Liver (tissue), 9 donors: ENCODE results near the gene TRMT44. TPM values are rescaled to one million over a fixed set of nuclear protein-coding genes. Genes with fewer than 3 reads are reported as not detected.

Experiments
- DNase-seq: peaks from one replicate; pipeline ENCODE4 v3.0.0-alpha.2; 2017; ENCODE audit warnings: low spot score
- H3K27ac ChIP-seq, 2 donors: one replicate each; pipeline ENCODE4 v1.7.0; 2013; ENCODE audit warnings: inconsistent platforms in 2 of 2, low read length in 2 of 2, control low read depth in 1 of 2, low read depth in 1 of 2, mild to moderate bottlenecking in 1 of 2
- H3K27me3 ChIP-seq, 4 donors: one replicate each; pipeline versions ENCODE4 v1.6.1 to v1.7.0; 2013; ENCODE audit warnings: low read length in 3 of 4, inconsistent platforms in 1 of 4, mild to moderate bottlenecking in 1 of 4, moderate library complexity in 1 of 4; ENCODE audit not compliant: control insufficient read depth in 4 of 4, insufficient read depth in 4 of 4
- H3K36me3 ChIP-seq, 4 donors: one replicate each; pipeline versions ENCODE4 v1.6.1 to v1.7.0; 2013; ENCODE audit warnings: low read length in 3 of 4, mild to moderate bottlenecking in 3 of 4, low read depth in 1 of 4, moderate library complexity in 1 of 4; ENCODE audit not compliant: control insufficient read depth in 4 of 4, insufficient read depth in 3 of 4
- H3K4me1 ChIP-seq, 4 donors: one replicate each; pipeline versions ENCODE4 v1.6.1 to v1.7.0; 2013; ENCODE audit warnings: low read length in 3 of 4, mild to moderate bottlenecking in 3 of 4, moderate library complexity in 1 of 4; ENCODE audit not compliant: control insufficient read depth in 4 of 4, insufficient read depth in 4 of 4
- H3K4me3 ChIP-seq, 3 donors: one replicate each; pipeline versions ENCODE4 v1.6.1 to v1.7.0; 2013; ENCODE audit warnings: low read length in 3 of 3, control low read depth in 1 of 3, low read depth in 1 of 3, mild to moderate bottlenecking in 1 of 3
- H3K9ac ChIP-seq, 2 donors: one replicate each; pipeline ENCODE4 v1.7.0; 2013; ENCODE audit warnings: low read length in 2 of 2, mild to moderate bottlenecking in 2 of 2, moderate library complexity in 2 of 2, control low read depth in 1 of 2, low read depth in 1 of 2
- H3K9me3 ChIP-seq, 4 donors: one replicate each; pipeline versions ENCODE4 v1.6.1 to v1.7.0; 2013; ENCODE audit warnings: low read length in 3 of 4; ENCODE audit not compliant: control insufficient read depth in 4 of 4
- EGR1 ChIP-seq, 2 donors: IDR thresholded peaks; 2 replicates each; pipeline ENCODE4 v1.6.1; 2016 to 2018; ENCODE audit warnings: antibody characterized with exemption in 2 of 2, low read depth in 2 of 2
- FOXA1 ChIP-seq: IDR thresholded peaks from 2 replicates; pipeline ENCODE4 v1.6.1; 2016; ENCODE audit warnings: antibody characterized with exemption
- FOXA2 ChIP-seq: IDR thresholded peaks from 2 replicates; pipeline ENCODE4 v1.6.1; 2016; ENCODE audit warnings: antibody characterized with exemption
- GABPA ChIP-seq, 2 donors: IDR thresholded peaks in 1 of 2; conservative IDR thresholded peaks in 1 of 2; 2 replicates each; pipeline ENCODE4 v1.6.1; 2016; ENCODE audit warnings: antibody characterized with exemption in 2 of 2, mild to moderate bottlenecking in 1 of 2, moderate library complexity in 1 of 2
- HNF4A ChIP-seq, 2 donors: conservative IDR thresholded peaks; 2 replicates each; pipeline ENCODE4 v1.6.1; 2016; ENCODE audit warnings: antibody characterized with exemption in 2 of 2, mild to moderate bottlenecking in 2 of 2
- HNF4G ChIP-seq: IDR thresholded peaks from 2 replicates; pipeline ENCODE4 v1.6.1; 2016; ENCODE audit warnings: antibody characterized with exemption
- JUND ChIP-seq, 2 donors: IDR thresholded peaks; 2 replicates each; pipeline ENCODE4 v1.6.1; 2016; ENCODE audit warnings: antibody characterized with exemption in 2 of 2
- NR2F2 ChIP-seq: IDR thresholded peaks from 2 replicates; pipeline ENCODE4 v1.6.1; 2016; ENCODE audit warnings: antibody characterized with exemption
- RAD21 ChIP-seq, 2 donors: IDR thresholded peaks; 2 replicates each; pipeline ENCODE4 v1.6.1; 2016; ENCODE audit warnings: antibody characterized with exemption in 2 of 2, mild to moderate bottlenecking in 2 of 2
- REST ChIP-seq: IDR thresholded peaks from 2 replicates; pipeline ENCODE4 v1.6.1; 2016; ENCODE audit warnings: antibody characterized with exemption, mild to moderate bottlenecking
- RXRA ChIP-seq, 2 donors: IDR thresholded peaks; 2 replicates each; pipeline ENCODE4 v1.6.1; 2017 to 2018; ENCODE audit warnings: antibody characterized with exemption in 2 of 2, mild to moderate bottlenecking in 1 of 2
- SP1 ChIP-seq: IDR thresholded peaks from 2 replicates; pipeline ENCODE4 v1.6.1; 2018; ENCODE audit warnings: antibody characterized with exemption, mild to moderate bottlenecking
- TAF1 ChIP-seq: conservative IDR thresholded peaks from 2 replicates; pipeline ENCODE4 v1.6.1; 2016; ENCODE audit warnings: antibody characterized with exemption, mild to moderate bottlenecking
- YY1 ChIP-seq: IDR thresholded peaks from 2 replicates; pipeline ENCODE4 v1.6.1; 2016; ENCODE audit warnings: antibody characterized with exemption, mild to moderate bottlenecking
- ZBTB33 ChIP-seq: IDR thresholded peaks from 2 replicates; pipeline ENCODE4 v1.6.1; 2016; ENCODE audit warnings: antibody characterized with exemption
- WGBS: extraction: QIAGEN DNeasy Blood & Tissue Kit; methylation state at CpG from one replicate; pipeline ENCODE4 v1.1.7; 2013; 5-methylcytosine and 5-hydroxymethylcytosine counted together
- polyA plus RNA-seq, 2 donors: library from polyadenylated mRNA; stranded (reverse) in 1 of 2; unstranded in 1 of 2; fragments of 200-250 nt in 1 of 2; fragments of >200 nt in 1 of 2; fragmentation: Nextera tagmentation in 1 of 2; extraction: Ambion mirVana in 1 of 2; gene quantifications; one replicate each; pipeline versions ENCODE4 v1.2.1 to v1.2.3, GENCODE V29; 2013 to 2015
- total RNA-seq, 2 donors: library from RNA; depleted of rRNA; stranded (reverse); fragments of >200 nt; gene quantifications; one replicate each; pipeline ENCODE4 v1.2.3, GENCODE V29; 2014
- TF ChIP-seq, protein P1 (sequence below): IDR thresholded peaks from 2 replicates; pipeline ENCODE4 v1.6.1; 2016; ENCODE audit warnings: antibody characterized with exemption
- TF ChIP-seq, protein P2 (sequence below): fragments of 150-350 bp; IDR thresholded peaks from 2 replicates; pipeline ENCODE4 v1.5.1; 2017; ENCODE audit warnings: improper control_type of control experiment, low read depth, low read length; ENCODE audit not compliant: missing input control
- TF ChIP-seq, protein P3 (sequence below): IDR thresholded peaks from 2 replicates; pipeline ENCODE4 v1.6.1; 2016; ENCODE audit warnings: antibody characterized with exemption
- donor health status: healthy.
- donor health status: healthy.
- donor health status: healthy.
- donor health status: healthy.
- donor health status: healthy.

Gene TRMT44
- total and polyA plus RNA-seq, 4 donors, result 3.0 to 16.0 (median 5.7) TPM

- no peaks in the 10 kb centered on the region for H3K27me3 ChIP-seq
- 91% methylated on average over 13 of the region's 13 CpGs for WGBS
- H3K4me3 ChIP-seq, result no peak overlapping the region
- no peak for DNase-seq
- H3K36me3 ChIP-seq, result no peaks in the 10 kb centered on the region
- H3K9ac ChIP-seq, result no peak overlapping the region
- no peaks in the 10 kb centered on the region for H3K9me3 ChIP-seq
- TF ChIP-seq JUND (IDR thresholded peaks at IDR 0.05) (no peak), RXRA (IDR thresholded peaks at IDR 0.05) (no peak), FOXA1 (no peak), FOXA2 (no peak), SP1 (no peak), EGR1 (IDR thresholded peaks at IDR 0.05; ENCODE audit: low read depth in 2 of 2) (no peak), NR2F2 (no peak), YY1 (no peak), GABPA (IDR thresholded peaks at IDR 0.05 in 1 of 2, conservative IDR thresholded peaks at IDR 0.05 in 1 of 2) (no peak), ZBTB33 (no peak), TAF1 (no peak), HNF4G (no peak)
- TF ChIP-seq, protein P1, sequence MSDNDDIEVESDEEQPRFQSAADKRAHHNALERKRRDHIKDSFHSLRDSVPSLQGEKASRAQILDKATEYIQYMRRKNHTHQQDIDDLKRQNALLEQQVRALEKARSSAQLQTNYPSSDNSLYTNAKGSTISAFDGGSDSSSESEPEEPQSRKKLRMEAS, result no peak
- no peaks in the 10 kb centered on the region for H3K4me1 ChIP-seq
- H3K27ac ChIP-seq, result no peak overlapping the region
Measured at GRCh38 chr4:8508266-8508665, 67.7 kb downstream of the TRMT44 start.

GRCh38 chr4:8508740-8509139 is 68.2 kb downstream of the TRMT44 start:
- TF ChIP-seq HNF4G (no peak), TAF1 (no peak), NR2F2 (no peak), RAD21 (IDR thresholded peaks at IDR 0.05) (no peak), ZBTB33 (no peak), FOXA2 (no peak), REST (no peak), JUND (IDR thresholded peaks at IDR 0.05) (no peak), SP1 (no peak), EGR1 (IDR thresholded peaks at IDR 0.05; ENCODE audit: low read depth in 2 of 2) (no peak), YY1 (no peak), GABPA (IDR thresholded peaks at IDR 0.05 in 1 of 2, conservative IDR thresholded peaks at IDR 0.05 in 1 of 2) (no peak), RXRA (IDR thresholded peaks at IDR 0.05) (no peak), FOXA1 (no peak), HNF4A (conservative IDR thresholded peaks at IDR 0.05) (no peak)
- TF ChIP-seq, protein P1, result no peak
- TF ChIP-seq, protein P2, sequence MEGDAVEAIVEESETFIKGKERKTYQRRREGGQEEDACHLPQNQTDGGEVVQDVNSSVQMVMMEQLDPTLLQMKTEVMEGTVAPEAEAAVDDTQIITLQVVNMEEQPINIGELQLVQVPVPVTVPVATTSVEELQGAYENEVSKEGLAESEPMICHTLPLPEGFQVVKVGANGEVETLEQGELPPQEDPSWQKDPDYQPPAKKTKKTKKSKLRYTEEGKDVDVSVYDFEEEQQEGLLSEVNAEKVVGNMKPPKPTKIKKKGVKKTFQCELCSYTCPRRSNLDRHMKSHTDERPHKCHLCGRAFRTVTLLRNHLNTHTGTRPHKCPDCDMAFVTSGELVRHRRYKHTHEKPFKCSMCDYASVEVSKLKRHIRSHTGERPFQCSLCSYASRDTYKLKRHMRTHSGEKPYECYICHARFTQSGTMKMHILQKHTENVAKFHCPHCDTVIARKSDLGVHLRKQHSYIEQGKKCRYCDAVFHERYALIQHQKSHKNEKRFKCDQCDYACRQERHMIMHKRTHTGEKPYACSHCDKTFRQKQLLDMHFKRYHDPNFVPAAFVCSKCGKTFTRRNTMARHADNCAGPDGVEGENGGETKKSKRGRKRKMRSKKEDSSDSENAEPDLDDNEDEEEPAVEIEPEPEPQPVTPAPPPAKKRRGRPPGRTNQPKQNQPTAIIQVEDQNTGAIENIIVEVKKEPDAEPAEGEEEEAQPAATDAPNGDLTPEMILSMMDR, result no peak
- TF ChIP-seq, protein P3, sequence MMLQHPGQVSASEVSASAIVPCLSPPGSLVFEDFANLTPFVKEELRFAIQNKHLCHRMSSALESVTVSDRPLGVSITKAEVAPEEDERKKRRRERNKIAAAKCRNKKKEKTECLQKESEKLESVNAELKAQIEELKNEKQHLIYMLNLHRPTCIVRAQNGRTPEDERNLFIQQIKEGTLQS, result no peak
- DNase-seq, result no peak
- H3K9ac ChIP-seq, result no peak overlapping the region
- H3K36me3 ChIP-seq, result no peaks in the 10 kb centered on the region
- 89% methylated on average over 9 of the region's 9 CpGs for WGBS
- H3K4me3 ChIP-seq, result no peak overlapping the region
- H3K4me1 ChIP-seq, result no peaks in the 10 kb centered on the region
- no peaks in the 10 kb centered on the region for H3K9me3 ChIP-seq
- no peaks in the 10 kb centered on the region for H3K27me3 ChIP-seq
- H3K27ac ChIP-seq, result no peak overlapping the region
